HCT116 (cell line): Measurements from ENCODE around the gene WFDC2. TPM values are rescaled to one million over a fixed set of nuclear protein-coding genes. Genes with fewer than 3 reads are reported as not detected.

Experiments
- ATAC-seq: fragments of 200-7000 bp; cut with Tn5 transposase; 2 replicates; pipeline ENCODE4 v1.9.1; 2020; ENCODE audit warnings: mild to moderate bottlenecking, moderate library complexity
- BruUV-seq: library from RNA; stranded (reverse); fragments of 400-500 nt; replicated peaks from 2 replicates; lab custom pipeline; 2021; lab: Mats Ljungman, UMichigan
- CTCF ChIA-PET: fragments of 300-600 bp; sonication (Branson Sonifier 250); formaldehyde crosslinking; loops from one replicate; lab custom pipeline; 2021; ENCODE audit warnings: antibody characterized with exemption; lab: Charles Lee
- POLR2A ChIA-PET: fragments of 300-600, 350-600 bp; sonication (Branson Sonifier 250); formaldehyde crosslinking; loops from one replicate; lab custom pipeline; 2021; ENCODE audit warnings: antibody characterized with exemption; lab: Charles Lee
- RAD21 ChIA-PET, 2 experiments: fragments of 300-600 bp; sonication (Branson Sonifier 250); formaldehyde crosslinking; loops; one replicate each; lab custom pipeline; 2023; ENCODE audit warnings: low total read pairs in 2 of 2; ENCODE audit not compliant: uncharacterized antibody in 2 of 2, unreplicated experiment in 2 of 2, low non-redundant PET in 1 of 2; lab: Charles Lee
- DNase-seq: peaks from one replicate; pipeline ENCODE4 v3.0.0-alpha.2; 2010; ENCODE audit warnings: low read depth, low spot score
- H2AFZ ChIP-seq: fragments of 200-600 bp; shearing (Covaris generic), sonication (generic); 2 replicates; pipeline ENCODE4 v1.6.1; 2017; ENCODE audit warnings: low read depth, mixed run types, mixed read lengths, antibody characterized with exemption, low read length; ENCODE audit not compliant: poor library complexity, severe bottlenecking
- H3K27ac ChIP-seq: 2 replicates; pipeline ENCODE4 v1.5.1; 2012; ENCODE audit warnings: low read depth, low read length
- H3K27me3 ChIP-seq: fragments of 200-600 bp; sonication (generic); 2 replicates; pipeline ENCODE4 v1.6.1; 2016; ENCODE audit warnings: mixed run types, low read length, mixed read lengths; ENCODE audit not compliant: insufficient read depth
- H3K36me3 ChIP-seq, 2 experiments: fragments of 200-500 bp in 1 of 2; fragments of 200-600 bp in 1 of 2; sonication (Bioruptor generic) in 1 of 2; sonication (generic) in 1 of 2; 2 replicates each; pipeline versions ENCODE4 v1.5.1 to v1.6.1; 2014 to 2016; ENCODE audit warnings: low read length in 2 of 2, inconsistent platforms in 1 of 2, mixed read lengths in 1 of 2, mixed run types in 1 of 2; ENCODE audit not compliant: insufficient read depth in 2 of 2, control insufficient read depth in 1 of 2
- H3K4me1 ChIP-seq, 2 experiments: fragments of 200-600 bp in 1 of 2; sonication (generic) in 1 of 2; 2 replicates each; pipeline versions ENCODE4 v1.5.1 to v1.6.1; 2012 to 2017; ENCODE audit warnings: low read length in 2 of 2, inconsistent platforms in 1 of 2, mild to moderate bottlenecking in 1 of 2, mixed read lengths in 1 of 2, mixed run types in 1 of 2, moderate library complexity in 1 of 2; ENCODE audit not compliant: insufficient read depth in 2 of 2, control insufficient read depth in 1 of 2
- H3K4me2 ChIP-seq: fragments of 200-600 bp; sonication (generic); 2 replicates; pipeline ENCODE4 v1.6.1; 2017; ENCODE audit warnings: mixed run types, low read length, mixed read lengths
- H3K4me3 ChIP-seq, 2 experiments: fragments of 200-600 bp in 1 of 2; sonication (generic) in 1 of 2; replicated peaks in 1 of 2; 2 replicates each; pipeline ENCODE4 v1.5.1; 2011 to 2016; ENCODE audit warnings: low read length in 2 of 2, control low read depth in 1 of 2, low read depth in 1 of 2, mild to moderate bottlenecking in 1 of 2, mixed read lengths in 1 of 2, mixed run types in 1 of 2
- H3K79me2 ChIP-seq: fragments of 200-600 bp; sonication (generic); 2 replicates; pipeline ENCODE4 v1.6.1; 2017; ENCODE audit warnings: mild to moderate bottlenecking, mixed run types, low read length, moderate library complexity, mixed read lengths; ENCODE audit not compliant: insufficient read depth
- H3K9ac ChIP-seq: fragments of 200-600 bp; sonication (generic); 2 replicates; pipeline ENCODE4 v1.6.1; 2016; ENCODE audit warnings: low read length, mixed read lengths
- H3K9me2 ChIP-seq: fragments of 200-600 bp; sonication (generic), shearing (Covaris generic); 2 replicates; pipeline ENCODE4 v1.6.1; 2017; ENCODE audit warnings: mixed run types, mild to moderate bottlenecking, moderate library complexity; ENCODE audit not compliant: insufficient read depth
- H3K9me3 ChIP-seq, 2 experiments: fragments of 200-500 bp in 1 of 2; fragments of 200-600 bp in 1 of 2; sonication (Bioruptor generic) in 1 of 2; sonication (generic) in 1 of 2; 2 replicates each; pipeline ENCODE4 v1.6.1; 2014 to 2017; ENCODE audit warnings: low read length in 2 of 2, mixed read lengths in 2 of 2, inconsistent platforms in 1 of 2, low read depth in 1 of 2, mild to moderate bottlenecking in 1 of 2, mixed run types in 1 of 2, moderate library complexity in 1 of 2; ENCODE audit not compliant: control insufficient read depth in 1 of 2, insufficient read depth in 1 of 2
- H4K20me1 ChIP-seq: fragments of 200-600 bp; sonication (generic), shearing (Covaris generic); 2 replicates; pipeline ENCODE4 v1.6.1; 2017; ENCODE audit warnings: mixed run types, mild to moderate bottlenecking, moderate library complexity; ENCODE audit not compliant: insufficient read depth
- CBX3 ChIP-seq: IDR thresholded peaks from 2 replicates; pipeline ENCODE4 v1.6.1; 2012; ENCODE audit warnings: low read depth
- EGR1 ChIP-seq: IDR thresholded peaks from 2 replicates; pipeline ENCODE4 v1.6.1; 2012; ENCODE audit warnings: low read depth
- EZH2phosphoT487 ChIP-seq: fragments of 200-600 bp; IDR thresholded peaks from 2 replicates; pipeline ENCODE4 v1.6.1; 2018; ENCODE audit warnings: antibody characterized with exemption, borderline replicate concordance
- FOSL1 ChIP-seq: IDR thresholded peaks from 2 replicates; pipeline ENCODE4 v1.6.1; 2012; ENCODE audit warnings: low read depth
- JUND ChIP-seq: IDR thresholded peaks from 2 replicates; pipeline ENCODE4 v1.6.1; 2012
- POLR2A ChIP-seq: IDR thresholded peaks from 2 replicates; pipeline ENCODE4 v1.7.0; 2011; ENCODE audit warnings: borderline replicate concordance; ENCODE audit not compliant: insufficient read depth, insufficient read length; ENCODE audit errors: extremely low read depth
- POLR2AphosphoS5 ChIP-seq: IDR thresholded peaks from 2 replicates; pipeline ENCODE4 v1.6.1; 2011; ENCODE audit warnings: mild to moderate bottlenecking, low read depth, low read length, moderate library complexity
- RAD21 ChIP-seq: IDR thresholded peaks from 2 replicates; pipeline ENCODE4 v1.6.1; 2012; ENCODE audit warnings: low read depth, mild to moderate bottlenecking
- SP1 ChIP-seq: IDR thresholded peaks from 2 replicates; pipeline ENCODE4 v1.6.1; 2012; ENCODE audit warnings: low read depth
- TCF7L2 ChIP-seq: IDR thresholded peaks from 2 replicates; pipeline ENCODE4 v1.7.0; 2011; ENCODE audit warnings: borderline replicate concordance, inconsistent platforms; ENCODE audit not compliant: insufficient read depth, insufficient read length; ENCODE audit errors: extremely low read depth
- ZFX ChIP-seq: fragments of 450-650 bp; IDR thresholded peaks from 2 replicates; pipeline ENCODE4 v1.6.1; 2017
- ZNF274 ChIP-seq: fragments of 200-500 bp; sonication (Bioruptor generic); IDR thresholded peaks from 2 replicates; pipeline ENCODE4 v1.6.1; 2014; ENCODE audit warnings: mild to moderate bottlenecking, low read depth, low read length, inconsistent platforms
- intact Hi-C: fragments of 100-400 bp; cut with micrococcal nuclease; formaldehyde crosslinking; loops from 2 replicates; pipeline ENCODE4 v1.10.0; 2022
- total RNA-seq: library from RNA; stranded (reverse); gene quantifications from one replicate; pipeline ENCODE4 v1.2.1, GENCODE V29; 2021; ENCODE audit not compliant: unreplicated experiment
- TF ChIP-seq, protein P1 (sequence below), 3 experiments: fragments of 200-600 bp in 1 of 3; sonication (generic) in 1 of 3; IDR thresholded peaks in 2 of 3; conservative IDR thresholded peaks in 1 of 3; 2 replicates each; pipeline ENCODE4 v1.5.1; 2012 to 2017; ENCODE audit warnings: low read depth in 2 of 3, low read length in 2 of 3, antibody characterized with exemption in 1 of 3, borderline replicate concordance in 1 of 3, control low read depth in 1 of 3, mild to moderate bottlenecking in 1 of 3, mixed read lengths in 1 of 3, mixed run types in 1 of 3, moderate library complexity in 1 of 3; ENCODE audit not compliant: insufficient read depth in 1 of 3
- TF ChIP-seq, protein P2 (sequence below): IDR thresholded peaks from 2 replicates; pipeline ENCODE4 v1.6.1; 2012
- TF ChIP-seq, protein P3 (sequence below): IDR thresholded peaks from 2 replicates; pipeline ENCODE4 v1.6.1; 2012; ENCODE audit warnings: low read depth
- TF ChIP-seq, protein P4 (sequence below): IDR thresholded peaks from 2 replicates; pipeline ENCODE4 v1.6.1; 2012

WFDC2 gene
- total RNA-seq, 1 experiment from 2014 or later = 1.1 TPM

DNA sequence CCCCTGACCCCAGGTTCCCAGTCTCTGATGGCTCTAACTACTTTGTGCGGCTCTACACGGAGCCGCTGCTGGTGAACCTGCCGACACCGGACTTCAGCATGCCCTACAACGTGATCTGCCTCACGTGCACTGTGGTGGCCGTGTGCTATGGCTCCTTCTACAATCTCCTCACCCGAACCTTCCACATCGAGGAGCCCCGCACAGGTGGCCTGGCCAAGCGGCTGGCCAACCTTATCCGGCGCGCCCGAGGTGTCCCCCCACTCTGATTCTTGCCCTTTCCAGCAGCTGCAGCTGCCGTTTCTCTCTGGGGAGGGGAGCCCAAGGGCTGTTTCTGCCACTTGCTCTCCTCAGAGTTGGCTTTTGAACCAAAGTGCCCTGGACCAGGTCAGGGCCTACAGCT, 44.0 kb upstream of the WFDC2 start:
- H3K79me2 ChIP-seq = no peaks in the 10 kb centered on the region
- H2AFZ ChIP-seq = no peak overlapping the region
- no peaks in the 10 kb centered on the region for H3K4me1 ChIP-seq
- H3K27ac ChIP-seq = no peak overlapping the region
- H3K4me2 ChIP-seq = no peak overlapping the region
- no peak overlapping the region for H3K9ac ChIP-seq
- DNase-seq = no peak
- ChIA-PET POLR2A (no interaction called here), CTCF (no interaction called here), RAD21 (no interaction called here)
- no peaks in the 10 kb centered on the region for H3K27me3 ChIP-seq
- H3K4me3 ChIP-seq = no peak overlapping the region
- no TSS peak for BruUV-seq
- no peaks in the 10 kb centered on the region for H3K9me3 ChIP-seq
- no peak for ATAC-seq
- no peaks in the 10 kb centered on the region for H4K20me1 ChIP-seq
- no peaks in the 10 kb centered on the region for H3K9me2 ChIP-seq
- intact Hi-C loops = no loop called here
- H3K36me3 ChIP-seq = peaks cover 28 to 35% of the 10 kb centered on the region in 2 experiments; a peak in 3 of 4 replicates
- TF ChIP-seq EZH2phosphoT487 (no peak), EGR1 (no peak), ZNF274 (no peak), POLR2A (no peak), ZFX (no peak), RAD21 (no peak), JUND (no peak), TCF7L2 (no peak), FOSL1 (no peak), SP1 (no peak), CBX3 (no peak), POLR2AphosphoS5 (no peak)
- TF ChIP-seq, protein P1, sequence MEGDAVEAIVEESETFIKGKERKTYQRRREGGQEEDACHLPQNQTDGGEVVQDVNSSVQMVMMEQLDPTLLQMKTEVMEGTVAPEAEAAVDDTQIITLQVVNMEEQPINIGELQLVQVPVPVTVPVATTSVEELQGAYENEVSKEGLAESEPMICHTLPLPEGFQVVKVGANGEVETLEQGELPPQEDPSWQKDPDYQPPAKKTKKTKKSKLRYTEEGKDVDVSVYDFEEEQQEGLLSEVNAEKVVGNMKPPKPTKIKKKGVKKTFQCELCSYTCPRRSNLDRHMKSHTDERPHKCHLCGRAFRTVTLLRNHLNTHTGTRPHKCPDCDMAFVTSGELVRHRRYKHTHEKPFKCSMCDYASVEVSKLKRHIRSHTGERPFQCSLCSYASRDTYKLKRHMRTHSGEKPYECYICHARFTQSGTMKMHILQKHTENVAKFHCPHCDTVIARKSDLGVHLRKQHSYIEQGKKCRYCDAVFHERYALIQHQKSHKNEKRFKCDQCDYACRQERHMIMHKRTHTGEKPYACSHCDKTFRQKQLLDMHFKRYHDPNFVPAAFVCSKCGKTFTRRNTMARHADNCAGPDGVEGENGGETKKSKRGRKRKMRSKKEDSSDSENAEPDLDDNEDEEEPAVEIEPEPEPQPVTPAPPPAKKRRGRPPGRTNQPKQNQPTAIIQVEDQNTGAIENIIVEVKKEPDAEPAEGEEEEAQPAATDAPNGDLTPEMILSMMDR (IDR thresholded peaks at IDR 0.05 in 2 of 3, conservative IDR thresholded peaks at IDR 0.05 in 1 of 3; ENCODE audit: borderline replicate concordance in 1 of 3, insufficient read depth in 1 of 3, low read depth in 2 of 3, low read length in 2 of 3) = no peak
- TF ChIP-seq, protein P2, sequence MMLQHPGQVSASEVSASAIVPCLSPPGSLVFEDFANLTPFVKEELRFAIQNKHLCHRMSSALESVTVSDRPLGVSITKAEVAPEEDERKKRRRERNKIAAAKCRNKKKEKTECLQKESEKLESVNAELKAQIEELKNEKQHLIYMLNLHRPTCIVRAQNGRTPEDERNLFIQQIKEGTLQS = no peak
- TF ChIP-seq, protein P3, sequence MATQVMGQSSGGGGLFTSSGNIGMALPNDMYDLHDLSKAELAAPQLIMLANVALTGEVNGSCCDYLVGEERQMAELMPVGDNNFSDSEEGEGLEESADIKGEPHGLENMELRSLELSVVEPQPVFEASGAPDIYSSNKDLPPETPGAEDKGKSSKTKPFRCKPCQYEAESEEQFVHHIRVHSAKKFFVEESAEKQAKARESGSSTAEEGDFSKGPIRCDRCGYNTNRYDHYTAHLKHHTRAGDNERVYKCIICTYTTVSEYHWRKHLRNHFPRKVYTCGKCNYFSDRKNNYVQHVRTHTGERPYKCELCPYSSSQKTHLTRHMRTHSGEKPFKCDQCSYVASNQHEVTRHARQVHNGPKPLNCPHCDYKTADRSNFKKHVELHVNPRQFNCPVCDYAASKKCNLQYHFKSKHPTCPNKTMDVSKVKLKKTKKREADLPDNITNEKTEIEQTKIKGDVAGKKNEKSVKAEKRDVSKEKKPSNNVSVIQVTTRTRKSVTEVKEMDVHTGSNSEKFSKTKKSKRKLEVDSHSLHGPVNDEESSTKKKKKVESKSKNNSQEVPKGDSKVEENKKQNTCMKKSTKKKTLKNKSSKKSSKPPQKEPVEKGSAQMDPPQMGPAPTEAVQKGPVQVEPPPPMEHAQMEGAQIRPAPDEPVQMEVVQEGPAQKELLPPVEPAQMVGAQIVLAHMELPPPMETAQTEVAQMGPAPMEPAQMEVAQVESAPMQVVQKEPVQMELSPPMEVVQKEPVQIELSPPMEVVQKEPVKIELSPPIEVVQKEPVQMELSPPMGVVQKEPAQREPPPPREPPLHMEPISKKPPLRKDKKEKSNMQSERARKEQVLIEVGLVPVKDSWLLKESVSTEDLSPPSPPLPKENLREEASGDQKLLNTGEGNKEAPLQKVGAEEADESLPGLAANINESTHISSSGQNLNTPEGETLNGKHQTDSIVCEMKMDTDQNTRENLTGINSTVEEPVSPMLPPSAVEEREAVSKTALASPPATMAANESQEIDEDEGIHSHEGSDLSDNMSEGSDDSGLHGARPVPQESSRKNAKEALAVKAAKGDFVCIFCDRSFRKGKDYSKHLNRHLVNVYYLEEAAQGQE = no peak
- TF ChIP-seq, protein P4, sequence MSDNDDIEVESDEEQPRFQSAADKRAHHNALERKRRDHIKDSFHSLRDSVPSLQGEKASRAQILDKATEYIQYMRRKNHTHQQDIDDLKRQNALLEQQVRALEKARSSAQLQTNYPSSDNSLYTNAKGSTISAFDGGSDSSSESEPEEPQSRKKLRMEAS = no peak
